Measurements from ENCODE around the gene DOCK2.
"Not testable (repeated sequence)": the region's sequence is repeated elsewhere in the genome, so short reads cannot be mapped to it uniquely, and the experiment has no call there.

Gene DOCK2

GRCh38 chr5:169946743-169947295 is 309.7 kb downstream of the DOCK2 start:
- TF ChIP-seq, protein P1, sequence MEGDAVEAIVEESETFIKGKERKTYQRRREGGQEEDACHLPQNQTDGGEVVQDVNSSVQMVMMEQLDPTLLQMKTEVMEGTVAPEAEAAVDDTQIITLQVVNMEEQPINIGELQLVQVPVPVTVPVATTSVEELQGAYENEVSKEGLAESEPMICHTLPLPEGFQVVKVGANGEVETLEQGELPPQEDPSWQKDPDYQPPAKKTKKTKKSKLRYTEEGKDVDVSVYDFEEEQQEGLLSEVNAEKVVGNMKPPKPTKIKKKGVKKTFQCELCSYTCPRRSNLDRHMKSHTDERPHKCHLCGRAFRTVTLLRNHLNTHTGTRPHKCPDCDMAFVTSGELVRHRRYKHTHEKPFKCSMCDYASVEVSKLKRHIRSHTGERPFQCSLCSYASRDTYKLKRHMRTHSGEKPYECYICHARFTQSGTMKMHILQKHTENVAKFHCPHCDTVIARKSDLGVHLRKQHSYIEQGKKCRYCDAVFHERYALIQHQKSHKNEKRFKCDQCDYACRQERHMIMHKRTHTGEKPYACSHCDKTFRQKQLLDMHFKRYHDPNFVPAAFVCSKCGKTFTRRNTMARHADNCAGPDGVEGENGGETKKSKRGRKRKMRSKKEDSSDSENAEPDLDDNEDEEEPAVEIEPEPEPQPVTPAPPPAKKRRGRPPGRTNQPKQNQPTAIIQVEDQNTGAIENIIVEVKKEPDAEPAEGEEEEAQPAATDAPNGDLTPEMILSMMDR (IDR thresholded peaks at IDR 0.05; ENCODE audit: low read length, missing control alignments), result no peak
- peak; percentile 26 for DNase-seq (ENCODE audit: low read depth)
- no peak overlapping the region for H3K4me3 ChIP-seq (replicated peaks; ENCODE audit: low read depth, low read length)

DNA sequence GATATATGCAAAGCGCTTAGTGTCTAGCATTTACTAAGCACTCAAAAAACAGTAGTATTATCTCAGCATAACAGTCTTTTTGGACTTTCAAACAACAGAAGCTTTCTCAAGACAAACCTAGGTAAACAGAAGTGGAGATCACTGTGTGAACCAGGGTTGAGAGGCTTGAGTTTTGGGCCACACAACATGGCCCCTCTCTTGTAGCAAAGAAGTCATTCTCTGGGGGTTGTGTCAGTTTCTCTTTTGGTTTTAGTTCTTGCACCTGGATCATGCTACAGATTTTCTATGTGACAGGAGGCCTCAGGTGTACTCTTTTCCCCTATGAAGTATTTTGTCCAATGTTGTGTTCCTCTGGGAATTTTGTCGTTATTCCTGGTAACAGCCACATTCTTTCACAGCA is 313.3 kb downstream of the DOCK2 start:
- no peak for DNase-seq (ENCODE audit: low read depth)
- no peak overlapping the region for H3K4me3 ChIP-seq (replicated peaks; ENCODE audit: low read depth, low read length)
- TF ChIP-seq, protein P1 (IDR thresholded peaks at IDR 0.05; ENCODE audit: low read length, missing control alignments), result no peak

- H3K4me3 ChIP-seq (replicated peaks; ENCODE audit: low read depth, low read length), result not testable (repeated sequence)
- DNase-seq (ENCODE audit: low read depth), result peak; percentile 49
Measured at GRCh38 chr5:169953196-169953595, 316.1 kb downstream of the DOCK2 start.

- DNase-seq (ENCODE audit: low read depth), result no peak
- TF ChIP-seq, protein P1 (IDR thresholded peaks at IDR 0.05; ENCODE audit: low read length, missing control alignments), result no peak
- no peak overlapping the region for H3K4me3 ChIP-seq (replicated peaks; ENCODE audit: low read depth, low read length)
Measured at GRCh38 chr5:169954786-169955185, 317.7 kb downstream of the DOCK2 start.

- no peak overlapping the region for H3K4me3 ChIP-seq (replicated peaks; ENCODE audit: low read depth, low read length)
- DNase-seq (ENCODE audit: low read depth), result peak; percentile 33
- TF ChIP-seq, protein P1 (IDR thresholded peaks at IDR 0.05; ENCODE audit: low read length, missing control alignments), result no peak
Measured at GRCh38 chr5:169956126-169956525, 319.1 kb downstream of the DOCK2 start.

DNA sequence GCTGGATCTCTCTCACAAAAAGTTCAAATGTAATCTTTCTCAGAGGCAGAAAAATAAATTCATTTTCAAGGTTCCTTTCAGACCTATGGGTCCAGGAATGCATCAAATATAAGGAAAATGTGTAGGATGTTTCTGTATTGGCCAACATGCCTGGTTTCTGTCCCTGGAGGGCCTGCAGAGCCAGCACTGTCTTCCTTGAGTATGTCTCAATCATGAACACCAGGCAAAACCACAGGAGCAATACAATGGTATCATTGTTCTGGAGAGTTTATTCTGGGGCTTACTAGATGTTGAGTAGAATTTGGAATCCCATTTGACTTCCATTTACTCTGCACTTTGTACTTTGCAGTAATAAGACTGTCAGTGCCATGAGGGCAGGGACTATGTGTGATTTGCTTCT is 319.7 kb downstream of the DOCK2 start:
- no peak overlapping the region for H3K4me3 ChIP-seq (replicated peaks; ENCODE audit: low read depth, low read length)
- DNase-seq (ENCODE audit: low read depth), result peak; percentile 80
- TF ChIP-seq, protein P1 (IDR thresholded peaks at IDR 0.05; ENCODE audit: low read length, missing control alignments), result no peak

DNA sequence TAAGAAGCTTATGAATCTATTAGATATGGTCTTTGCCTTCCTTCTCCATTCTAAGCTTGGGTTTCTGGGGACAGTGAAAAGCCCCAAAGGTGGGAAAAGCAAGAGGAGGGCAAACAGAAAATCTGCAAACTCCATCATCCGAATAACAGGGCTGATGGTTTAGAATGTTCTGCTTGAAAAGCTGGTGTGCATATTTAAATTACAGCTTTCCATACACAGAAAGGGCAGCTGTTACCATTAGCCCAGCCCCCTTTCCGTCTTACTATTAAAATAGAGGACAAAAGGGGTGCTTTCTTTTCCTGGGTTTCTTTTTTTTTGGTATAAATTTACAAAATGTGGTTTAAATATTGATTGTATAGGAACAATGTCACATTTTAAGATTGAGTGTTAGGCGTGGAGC is 321.2 kb downstream of the DOCK2 start:
- H3K4me3 ChIP-seq (replicated peaks; ENCODE audit: low read depth, low read length), result no peak overlapping the region
- no peak for DNase-seq (ENCODE audit: low read depth)
- TF ChIP-seq, protein P1 (IDR thresholded peaks at IDR 0.05; ENCODE audit: low read length, missing control alignments), result no peak
